Measurements from ENCODE around the gene PRTN3. TPM values are rescaled to one million over a fixed set of nuclear protein-coding genes. Genes with fewer than 3 reads are reported as not detected.
A peak's percentile ranks its signal among the peaks of the same experiment; 100 is the strongest.
"Not testable (repeated sequence)": the region's sequence is repeated elsewhere in the genome, so short reads cannot be mapped to it uniquely, and the experiment has no call there.

Gene PRTN3
- total RNA-seq, 1 donor from 2014 or later, result not detected

- no peak for TF ChIP-seq CTCF (conservative IDR thresholded peaks at IDR 0.05; ENCODE audit: low read depth, low read length)
- H3K4me3 ChIP-seq (ENCODE audit: low read depth, low read length), result peak overlapping the region; percentile 11
- no peak for DNase-seq (ENCODE audit: low read depth)
Observed at GRCh38 chr19:843836-844545, 3.2 kb downstream of the PRTN3 start.

GRCh38 chr19:844546-844971, 3.8 kb downstream of the PRTN3 start:
- no peak for DNase-seq (ENCODE audit: low read depth)
- no peak for TF ChIP-seq CTCF (conservative IDR thresholded peaks at IDR 0.05; ENCODE audit: low read depth, low read length)
- H3K4me3 ChIP-seq (ENCODE audit: low read depth, low read length), result no peak overlapping the region

GRCh38 chr19:845707-846521, 5.1 kb downstream of the PRTN3 start:
- no peak overlapping the region for H3K4me3 ChIP-seq (ENCODE audit: low read depth, low read length)
- no peak for TF ChIP-seq CTCF (conservative IDR thresholded peaks at IDR 0.05; ENCODE audit: low read depth, low read length)
- DNase-seq (ENCODE audit: low read depth), result no peak

GRCh38 chr19:848386-848921, 7.7 kb downstream of the PRTN3 start:
- DNase-seq (ENCODE audit: low read depth), result no peak
- H3K4me3 ChIP-seq (ENCODE audit: low read depth, low read length), result no peak overlapping the region
- TF ChIP-seq CTCF (conservative IDR thresholded peaks at IDR 0.05; ENCODE audit: low read depth, low read length), result no peak

- DNase-seq (ENCODE audit: low read depth); H3K4me3 ChIP-seq (ENCODE audit: low read depth, low read length): not testable (repeated sequence)
Observed at GRCh38 chr19:849195-849594, 8.4 kb downstream of the PRTN3 start.

GRCh38 chr19:850221-850978, 9.6 kb downstream of the PRTN3 start:
- H3K4me3 ChIP-seq (ENCODE audit: low read depth, low read length), result no peak overlapping the region
- no peak for DNase-seq (ENCODE audit: low read depth)
- no peak for TF ChIP-seq CTCF (conservative IDR thresholded peaks at IDR 0.05; ENCODE audit: low read depth, low read length)

GRCh38 chr19:850979-851335, 10.2 kb downstream of the PRTN3 start:
- no peak for TF ChIP-seq CTCF (conservative IDR thresholded peaks at IDR 0.05; ENCODE audit: low read depth, low read length)
- H3K4me3 ChIP-seq (ENCODE audit: low read depth, low read length), result no peak overlapping the region
- DNase-seq (ENCODE audit: low read depth), result no peak
